Mesenchymal stem cell (in vitro differentiated cells and primary cell): Measurements from ENCODE around the gene HES1.
"Not testable (repeated sequence)": the region's sequence is repeated elsewhere in the genome, so short reads cannot be mapped to it uniquely, and the experiment has no call there.

ENCODE experiments used
- DNase-seq: peaks from one replicate; pipeline ENCODE4 v3.0.0-alpha.2; 2013
- H2AFZ ChIP-seq: one replicate; pipeline ENCODE4 v1.6.1; 2013; ENCODE audit warnings: low read depth, mild to moderate bottlenecking, control low read depth, inconsistent platforms, low read length, moderate library complexity
- H2AK5ac ChIP-seq: 2 replicates; pipeline ENCODE4 v1.6.1; 2013; ENCODE audit warnings: low read length, moderate library complexity, mild to moderate bottlenecking, inconsistent platforms; ENCODE audit not compliant: severe bottlenecking
- H2BK120ac ChIP-seq: one replicate; pipeline ENCODE4 v1.6.1; 2013; ENCODE audit warnings: low read depth, mild to moderate bottlenecking, inconsistent platforms, low read length, moderate library complexity
- H2BK12ac ChIP-seq, 2 experiments: one replicate each; pipeline ENCODE4 v1.6.1; 2013; ENCODE audit warnings: inconsistent platforms in 2 of 2, low read length in 2 of 2, mild to moderate bottlenecking in 2 of 2, moderate library complexity in 2 of 2, control low read depth in 1 of 2
- H2BK15ac ChIP-seq: one replicate; pipeline ENCODE4 v1.6.1; 2013; ENCODE audit warnings: mild to moderate bottlenecking, low read depth, inconsistent platforms; ENCODE audit not compliant: poor library complexity, severe bottlenecking
- H2BK5ac ChIP-seq: 2 replicates; pipeline ENCODE4 v1.6.1; 2013; ENCODE audit warnings: low read depth, mild to moderate bottlenecking, low read length, control low read depth, inconsistent platforms; ENCODE audit not compliant: poor library complexity, severe bottlenecking
- H3K14ac ChIP-seq, 2 experiments: one replicate each; pipeline ENCODE4 v1.6.1; 2013; ENCODE audit warnings: inconsistent platforms in 2 of 2, low read length in 2 of 2, control low read depth in 1 of 2, mild to moderate bottlenecking in 1 of 2, moderate library complexity in 1 of 2
- H3K18ac ChIP-seq, 2 experiments: one replicate each; pipeline ENCODE4 v1.6.1; 2013; ENCODE audit warnings: inconsistent platforms in 2 of 2, low read length in 2 of 2, control low read depth in 1 of 2, low read depth in 1 of 2, mild to moderate bottlenecking in 1 of 2
- H3K23ac ChIP-seq, 2 experiments: one replicate each; pipeline ENCODE4 v1.6.1; 2013; ENCODE audit warnings: inconsistent platforms in 2 of 2, low read length in 2 of 2, mild to moderate bottlenecking in 2 of 2, moderate library complexity in 2 of 2, control low read depth in 1 of 2
- H3K27ac ChIP-seq: 2 replicates; pipeline ENCODE4 v1.5.1; 2013; ENCODE audit warnings: mild to moderate bottlenecking, moderate library complexity, low read length, control low read depth, inconsistent platforms; ENCODE audit not compliant: poor library complexity, severe bottlenecking
- H3K27me3 ChIP-seq, 2 experiments: 2 replicates each; pipeline versions ENCODE4 v1.6.1 to v1.7.0; 2013; ENCODE audit warnings: low read length in 2 of 2, mild to moderate bottlenecking in 2 of 2, moderate library complexity in 2 of 2, control low read depth in 1 of 2, inconsistent platforms in 1 of 2; ENCODE audit not compliant: control insufficient read depth in 1 of 2, insufficient read depth in 1 of 2
- H3K36me3 ChIP-seq, 2 experiments: 2 replicates each; pipeline versions ENCODE4 v1.6.1 to v1.7.0; 2013; ENCODE audit warnings: low read length in 2 of 2, control low read depth in 1 of 2, inconsistent platforms in 1 of 2, low read depth in 1 of 2, mild to moderate bottlenecking in 1 of 2; ENCODE audit not compliant: insufficient read depth in 2 of 2, control insufficient read depth in 1 of 2
- H3K4ac ChIP-seq, 2 experiments: one replicate each; pipeline ENCODE4 v1.6.1; 2013; ENCODE audit warnings: inconsistent platforms in 2 of 2, low read length in 2 of 2, mild to moderate bottlenecking in 2 of 2, moderate library complexity in 2 of 2, control low read depth in 1 of 2, low read depth in 1 of 2
- H3K4me1 ChIP-seq: 2 replicates; pipeline ENCODE4 v1.6.1; 2013; ENCODE audit warnings: low read depth, low read length, control low read depth; ENCODE audit not compliant: control insufficient read depth, insufficient read depth
- H3K4me2 ChIP-seq: 2 replicates; pipeline ENCODE4 v1.6.1; 2013; ENCODE audit warnings: low read length, mild to moderate bottlenecking, inconsistent platforms; ENCODE audit not compliant: poor library complexity, severe bottlenecking
- H3K4me3 ChIP-seq, 2 experiments: 2 replicates each; pipeline versions ENCODE4 v1.5.1 to v1.7.0; 2013; ENCODE audit warnings: low read length in 2 of 2, mild to moderate bottlenecking in 2 of 2, control low read depth in 1 of 2, low read depth in 1 of 2; ENCODE audit not compliant: insufficient read depth in 1 of 2
- H3K79me1 ChIP-seq: replicated peaks from 2 replicates; pipeline ENCODE4 v1.6.1; 2013; ENCODE audit warnings: mild to moderate bottlenecking, control low read depth, low read length, inconsistent platforms; ENCODE audit not compliant: poor library complexity, severe bottlenecking
- H3K9ac ChIP-seq: 2 replicates; pipeline ENCODE4 v1.7.0; 2013; ENCODE audit warnings: mild to moderate bottlenecking, low read length, moderate library complexity
- H3K9me3 ChIP-seq: 2 replicates; pipeline ENCODE4 v1.7.0; 2013; ENCODE audit warnings: mild to moderate bottlenecking, low read length; ENCODE audit not compliant: control insufficient read depth
- H4K8ac ChIP-seq: one replicate; pipeline ENCODE4 v1.6.1; 2013; ENCODE audit warnings: inconsistent platforms, mild to moderate bottlenecking, low read length, moderate library complexity
- H4K91ac ChIP-seq: one replicate; pipeline ENCODE4 v1.6.1; 2013; ENCODE audit warnings: mild to moderate bottlenecking, low read length, inconsistent platforms
- WGBS: methylation state at CpG from one replicate; pipeline ENCODE4 v1.1.7; 2013; ENCODE audit warnings: mixed read lengths; 5-methylcytosine and 5-hydroxymethylcytosine counted together

Gene HES1

DNA sequence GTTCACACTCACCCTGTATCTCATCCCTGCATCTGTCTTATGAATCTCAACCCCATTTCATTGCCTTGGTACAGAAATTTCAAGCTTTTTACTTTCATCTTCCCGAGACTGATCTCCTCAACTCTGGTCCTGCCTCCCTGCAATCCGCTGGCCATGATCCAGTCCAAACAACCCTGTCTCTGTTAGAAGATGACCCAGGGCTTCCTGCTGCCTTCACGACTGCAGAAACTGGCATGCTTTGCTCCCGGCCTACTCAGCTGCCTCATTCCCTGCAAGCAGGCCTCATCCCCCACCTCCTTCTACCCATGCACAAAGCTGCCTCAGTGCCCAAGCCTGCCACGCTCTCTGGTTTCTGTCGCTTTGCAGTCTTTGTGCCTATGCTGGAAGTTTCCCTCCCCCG, 12.4 kb downstream of the HES1 start:
- 78% methylated on average over 7 of the region's 7 CpGs for WGBS
- H2BK12ac ChIP-seq: peak overlapping the region; percentile 14 to 81
- no peak overlapping the region for H3K4me3 ChIP-seq

DNA sequence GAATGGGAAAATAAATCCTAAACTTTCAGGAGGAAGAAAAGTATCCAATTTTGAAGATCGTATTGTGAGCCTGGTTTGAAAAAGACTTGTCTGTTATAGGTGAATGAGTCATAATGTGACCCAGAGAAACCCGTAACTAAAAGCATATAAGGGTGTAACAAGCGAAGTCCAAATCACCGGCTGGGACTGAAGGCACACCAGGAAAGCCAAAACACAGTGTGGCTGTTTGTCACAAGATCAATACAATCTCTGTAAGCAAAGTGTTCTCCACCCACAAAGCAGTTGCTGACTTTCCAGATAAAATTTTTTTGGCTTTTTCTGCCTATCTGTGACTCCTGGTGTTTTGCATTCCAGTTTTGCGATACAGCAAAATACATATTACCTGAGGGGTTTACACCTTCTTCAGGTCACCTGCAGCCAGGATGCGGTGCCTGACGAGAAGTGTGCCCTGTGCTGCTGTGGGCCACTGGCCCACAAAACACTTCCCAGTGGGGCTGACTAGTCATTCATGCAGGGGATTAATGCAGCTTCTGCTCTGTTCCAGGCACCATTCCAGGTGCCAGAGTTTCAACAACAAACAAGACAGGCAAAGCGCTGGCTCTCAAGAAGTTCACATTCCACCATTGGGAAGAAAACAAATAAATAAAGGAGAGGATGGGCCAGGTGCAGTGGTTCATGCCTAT, 14.4 kb downstream of the HES1 start:
- H3K14ac ChIP-seq: no peak overlapping the region

More for the DNA sequence above, 12.4 kb downstream of the HES1 start:
- no peak overlapping the region for H3K23ac ChIP-seq
- no peak for DNase-seq
- no peak overlapping the region for H2BK5ac ChIP-seq
- H2AK5ac ChIP-seq: peak overlapping the region; percentile 34
- no peak overlapping the region for H4K91ac ChIP-seq
- no peaks in the 10 kb centered on the region for H3K9me3 ChIP-seq
- peak overlapping the region; percentile 51 for H3K27ac ChIP-seq
- peak overlapping the region; percentile 35 for H3K4me2 ChIP-seq
- H3K79me1 ChIP-seq: no peaks in the 10 kb centered on the region
- no peak overlapping the region for H3K9ac ChIP-seq
- H3K27me3 ChIP-seq: peaks cover 7 to 54% of the 10 kb centered on the region in 2 experiments
- H2BK15ac ChIP-seq: no peak overlapping the region
- no peak overlapping the region for H3K4ac ChIP-seq
- H3K36me3 ChIP-seq: no peaks in the 10 kb centered on the region
- peak overlapping the region; percentile 64 for H2BK120ac ChIP-seq
- peak overlapping the region; percentile 22 to 75 for H3K18ac ChIP-seq
- peaks cover 11% of the 10 kb centered on the region for H3K4me1 ChIP-seq
- peak overlapping the region; percentile 81 for H4K8ac ChIP-seq
- H2AFZ ChIP-seq: no peak overlapping the region
- peak overlapping the region in 1 of 2 experiments; percentile 45 for H3K14ac ChIP-seq

DNA sequence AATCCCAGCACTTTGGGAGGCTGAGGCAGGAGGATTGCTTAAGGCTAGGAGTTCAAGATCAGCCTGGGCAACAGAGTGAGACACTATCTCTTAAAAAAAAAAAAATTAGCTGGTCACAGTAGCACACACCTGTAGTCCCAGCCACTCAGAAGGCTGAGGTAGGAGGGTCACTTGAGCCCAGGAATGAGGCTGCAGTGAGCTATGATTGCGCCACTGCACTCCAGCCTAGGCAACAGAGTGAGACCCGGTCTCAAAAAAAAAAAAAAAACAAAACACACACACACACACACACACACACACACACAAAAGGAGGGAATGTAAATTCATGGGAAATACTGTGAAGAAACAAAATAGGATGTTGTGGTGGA, 15.0 kb downstream of the HES1 start:
- WGBS: no CpG with 5 or more reads among the region's 2 CpGs
- H2AFZ ChIP-seq, H2BK12ac ChIP-seq, H4K8ac ChIP-seq, H3K27ac ChIP-seq, H3K14ac ChIP-seq, H4K91ac ChIP-seq, H3K18ac ChIP-seq, H3K4me3 ChIP-seq, H3K4ac ChIP-seq, H2AK5ac ChIP-seq, H3K9ac ChIP-seq, H2BK120ac ChIP-seq, H3K36me3 ChIP-seq, H3K79me1 ChIP-seq, DNase-seq, H3K4me1 ChIP-seq, H2BK15ac ChIP-seq, H2BK5ac ChIP-seq, H3K23ac ChIP-seq, H3K4me2 ChIP-seq: not testable (repeated sequence)
- Histone ChIP-seq H3K27me3 (peaks cover 29 to 67% of the 10 kb centered on the region in 2 experiments), H3K9me3 (peaks cover 14% of the 10 kb centered on the region)

More for the DNA sequence above, 14.4 kb downstream of the HES1 start:
- H3K4me1 ChIP-seq: peaks cover 10% of the 10 kb centered on the region
- H3K79me1 ChIP-seq: no peaks in the 10 kb centered on the region
- no peak overlapping the region for H3K4me2 ChIP-seq
- H3K23ac ChIP-seq: no peak overlapping the region
- H3K4me3 ChIP-seq: no peak overlapping the region
- no peak overlapping the region for H3K4ac ChIP-seq
- H3K36me3 ChIP-seq: no peaks in the 10 kb centered on the region
- H2BK15ac ChIP-seq: no peak overlapping the region
- H4K91ac ChIP-seq: no peak overlapping the region
- no peak overlapping the region for H2AFZ ChIP-seq
- H2BK12ac ChIP-seq: no peak overlapping the region
- H3K9ac ChIP-seq: no peak overlapping the region
- H3K18ac ChIP-seq: no peak overlapping the region
- whole genome bisulfite sequencing: 90% methylated on average over 8 of the region's 8 CpGs
- no peak overlapping the region for H3K27ac ChIP-seq
- H3K9me3 ChIP-seq: peaks cover 14% of the 10 kb centered on the region
- no peak for DNase-seq
- H2BK120ac ChIP-seq: no peak overlapping the region
- H3K27me3 ChIP-seq: peaks cover 27 to 67% of the 10 kb centered on the region in 2 experiments
- peak overlapping the region; percentile 10 for H2AK5ac ChIP-seq
- H2BK5ac ChIP-seq: no peak overlapping the region
- no peak overlapping the region for H4K8ac ChIP-seq

DNA sequence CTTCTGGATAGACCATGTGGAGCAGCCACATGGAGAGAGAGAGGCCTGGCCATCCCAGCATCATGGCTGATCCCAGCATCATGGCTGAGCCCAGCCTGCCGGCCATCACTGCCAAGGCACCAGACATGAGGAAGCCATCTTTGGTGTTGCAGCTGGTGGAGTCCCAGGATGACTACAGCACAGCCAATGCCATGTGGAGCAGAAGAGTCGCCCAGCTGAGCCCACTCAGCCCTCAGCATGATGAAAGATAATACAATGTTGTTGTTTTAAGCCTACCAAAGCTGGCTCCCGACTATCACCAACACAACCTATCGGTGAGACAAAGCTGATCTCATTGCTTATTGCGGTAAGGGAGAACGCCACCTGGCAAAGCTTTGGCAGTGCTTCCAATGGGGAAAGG, 18.4 kb downstream of the HES1 start:
- Histone ChIP-seq H2BK5ac (no peak overlapping the region), H2BK120ac (no peak overlapping the region), H3K4me1 (no peaks in the 10 kb centered on the region), H3K23ac (no peak overlapping the region), H4K8ac (no peak overlapping the region), H3K14ac (peak overlapping the region in 1 of 2 experiments; percentile 38), H3K27me3 (peaks cover 42 to 70% of the 10 kb centered on the region in 2 experiments), H4K91ac (no peak overlapping the region), H3K4me3 (no peak overlapping the region), H3K18ac (no peak overlapping the region), H3K36me3 (no peaks in the 10 kb centered on the region), H3K79me1 (no peaks in the 10 kb centered on the region), H3K4me2 (no peak overlapping the region), H2AK5ac (no peak overlapping the region), H3K9ac (no peak overlapping the region), H3K9me3 (peaks cover 14% of the 10 kb centered on the region), H2BK12ac (no peak overlapping the region), H2BK15ac (no peak overlapping the region), H2AFZ (no peak overlapping the region), H3K27ac (no peak overlapping the region), H3K4ac (no peak overlapping the region)
- 96% methylated on average over 6 of the region's 6 CpGs for WGBS
- no peak for DNase-seq
